Chondrocyte (in vitro differentiated cells): ENCODE measurements around the gene SLC26A3. TPM values are rescaled to one million over a fixed set of nuclear protein-coding genes. Genes with fewer than 3 reads are reported as not detected.

ENCODE experiments used
- DNase-seq: peaks from one replicate; pipeline ENCODE4 v3.0.0; 2021; ENCODE audit warnings: mixed read lengths, low spot score
- H3K27ac Mint-ChIP-seq: one replicate; pipeline ENCODE4 v1.8.0; 2021; ENCODE audit warnings: mild to moderate bottlenecking, moderate library complexity, mixed read lengths; ENCODE audit not compliant: unreplicated experiment
- H3K27me3 Mint-ChIP-seq: 2 replicates; pipeline ENCODE4 v1.8.0; 2021; ENCODE audit warnings: low read depth, mixed read lengths
- H3K36me3 Mint-ChIP-seq: 2 replicates; pipeline ENCODE4 v1.8.0; 2021; ENCODE audit warnings: low read depth, mixed read lengths
- H3K4me1 Mint-ChIP-seq: 2 replicates; pipeline ENCODE4 v1.8.0; 2021; ENCODE audit warnings: low read depth, mild to moderate bottlenecking, mixed read lengths
- H3K4me3 Mint-ChIP-seq: one replicate; pipeline ENCODE4 v1.8.0; 2021; ENCODE audit warnings: mild to moderate bottlenecking, moderate library complexity, mixed read lengths; ENCODE audit not compliant: unreplicated experiment
- H3K9me3 Mint-ChIP-seq: 2 replicates; pipeline ENCODE4 v1.8.0; 2021; ENCODE audit warnings: low read depth, mixed read lengths
- total RNA-seq: library from RNA; stranded (reverse); gene quantifications from 3 replicates; pipeline ENCODE4 v1.2.1, GENCODE V29; 2021
- TF ChIP-seq, protein P1 (sequence below): fragments of 200-600 bp; sonication (generic); IDR thresholded peaks from 2 replicates; pipeline ENCODE4 v1.5.0; 2021; ENCODE audit warnings: antibody characterized with exemption, mild to moderate bottlenecking, moderate library complexity

Gene SLC26A3
- total RNA-seq, 1 donor from 2014 or later: not detected

- Mint-ChIP-seq H3K27me3 (no peaks in the 10 kb centered on the region), H3K4me1 (peaks cover 41% of the 10 kb centered on the region), H3K9me3 (no peaks in the 10 kb centered on the region), H3K4me3 (peak overlapping the region; percentile 97), H3K36me3 (no peaks in the 10 kb centered on the region), H3K27ac (peak overlapping the region; percentile 99)
- peak; percentile 87 for DNase-seq
- TF ChIP-seq, protein P1, sequence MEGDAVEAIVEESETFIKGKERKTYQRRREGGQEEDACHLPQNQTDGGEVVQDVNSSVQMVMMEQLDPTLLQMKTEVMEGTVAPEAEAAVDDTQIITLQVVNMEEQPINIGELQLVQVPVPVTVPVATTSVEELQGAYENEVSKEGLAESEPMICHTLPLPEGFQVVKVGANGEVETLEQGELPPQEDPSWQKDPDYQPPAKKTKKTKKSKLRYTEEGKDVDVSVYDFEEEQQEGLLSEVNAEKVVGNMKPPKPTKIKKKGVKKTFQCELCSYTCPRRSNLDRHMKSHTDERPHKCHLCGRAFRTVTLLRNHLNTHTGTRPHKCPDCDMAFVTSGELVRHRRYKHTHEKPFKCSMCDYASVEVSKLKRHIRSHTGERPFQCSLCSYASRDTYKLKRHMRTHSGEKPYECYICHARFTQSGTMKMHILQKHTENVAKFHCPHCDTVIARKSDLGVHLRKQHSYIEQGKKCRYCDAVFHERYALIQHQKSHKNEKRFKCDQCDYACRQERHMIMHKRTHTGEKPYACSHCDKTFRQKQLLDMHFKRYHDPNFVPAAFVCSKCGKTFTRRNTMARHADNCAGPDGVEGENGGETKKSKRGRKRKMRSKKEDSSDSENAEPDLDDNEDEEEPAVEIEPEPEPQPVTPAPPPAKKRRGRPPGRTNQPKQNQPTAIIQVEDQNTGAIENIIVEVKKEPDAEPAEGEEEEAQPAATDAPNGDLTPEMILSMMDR: no peak
These were observed 58.7 kb downstream of the SLC26A3 start for GRCh38 chr7:107744345-107744750.

- peaks cover 41% of the 10 kb centered on the region for H3K4me1 Mint-ChIP-seq
- no peaks in the 10 kb centered on the region for H3K36me3 Mint-ChIP-seq
- peak within 1 kb of the TSS; percentile 99 for H3K27ac Mint-ChIP-seq
- TF ChIP-seq, protein P1: peak; percentile 90
- H3K27me3 Mint-ChIP-seq: peaks cover 2% of the 10 kb centered on the region
- peak; percentile 96 for DNase-seq
- peak within 1 kb of the TSS; percentile 97 for H3K4me3 Mint-ChIP-seq
- H3K9me3 Mint-ChIP-seq: no peaks in the 10 kb centered on the region
These were observed 59.3 kb downstream of the SLC26A3 start, which contains the start of gene CBLL1 for GRCh38 chr7:107743567-107744344. Gene CBLL1 (plus strand): TSS chr7:107744142. CDS start chr7:107744164, 22 bp downstream.

GRCh38 chr7:107742678-107743566, 60.1 kb downstream of the SLC26A3 start:
- peak overlapping the region; percentile 97 for H3K4me3 Mint-ChIP-seq
- no peaks in the 10 kb centered on the region for H3K36me3 Mint-ChIP-seq
- H3K4me1 Mint-ChIP-seq: peaks cover 38% of the 10 kb centered on the region
- H3K27me3 Mint-ChIP-seq: peaks cover 9% of the 10 kb centered on the region
- TF ChIP-seq, protein P1: no peak
- DNase-seq: no peak
- no peaks in the 10 kb centered on the region for H3K9me3 Mint-ChIP-seq
- H3K27ac Mint-ChIP-seq: peak overlapping the region; percentile 96

- DNase-seq: no peak
- Mint-ChIP-seq H3K4me1 (no peaks in the 10 kb centered on the region), H3K36me3 (no peaks in the 10 kb centered on the region), H3K4me3 (no peak overlapping the region), H3K27me3 (peaks cover 33% of the 10 kb centered on the region), H3K9me3 (peaks cover 6% of the 10 kb centered on the region), H3K27ac (no peak overlapping the region)
- TF ChIP-seq, protein P1: no peak
These were observed 74.7 kb downstream of the SLC26A3 start for GRCh38 chr7:107728276-107728675.
